H9 (cell line): ENCODE results near the gene CRB3. TPM values are rescaled to one million over a fixed set of nuclear protein-coding genes. Genes with fewer than 3 reads are reported as not detected.

Experiments
- DNase-seq: peaks from one replicate; pipeline ENCODE4 v3.0.0-alpha.2; 2017
- H2AFZ ChIP-seq: one replicate; pipeline ENCODE4 v1.6.1; 2013; ENCODE audit warnings: mild to moderate bottlenecking, low read length, control low read depth, moderate library complexity
- H2AK5ac ChIP-seq: 2 replicates; pipeline ENCODE4 v1.6.1; 2013; ENCODE audit warnings: low read length, control low read depth, mixed read lengths; ENCODE audit not compliant: insufficient read length
- H2BK120ac ChIP-seq: one replicate; pipeline ENCODE4 v1.6.1; 2013; ENCODE audit warnings: low read depth, mild to moderate bottlenecking, low read length, control low read depth, inconsistent platforms; ENCODE audit not compliant: poor library complexity, severe bottlenecking
- H2BK12ac ChIP-seq: 2 replicates; pipeline ENCODE4 v1.6.1; 2013; ENCODE audit warnings: low read length, control low read depth, mixed read lengths, low read depth; ENCODE audit not compliant: insufficient read length
- H2BK15ac ChIP-seq: 2 replicates; pipeline ENCODE4 v1.6.1; 2013; ENCODE audit warnings: low read depth, low read length, control low read depth
- H2BK20ac ChIP-seq: one replicate; pipeline ENCODE4 v1.6.1; 2013; ENCODE audit warnings: low read depth, mild to moderate bottlenecking, low read length, control low read depth, inconsistent platforms; ENCODE audit not compliant: poor library complexity, severe bottlenecking
- H2BK5ac ChIP-seq: 2 replicates; pipeline ENCODE4 v1.6.1; 2013; ENCODE audit warnings: low read length, control low read depth, mixed read lengths; ENCODE audit not compliant: insufficient read length
- H3K14ac ChIP-seq: 2 replicates; pipeline ENCODE4 v1.6.1; 2013; ENCODE audit warnings: low read length, control low read depth; ENCODE audit not compliant: insufficient read depth
- H3K18ac ChIP-seq: 2 replicates; pipeline ENCODE4 v1.6.1; 2013; ENCODE audit warnings: low read depth, mild to moderate bottlenecking, mixed read lengths, low read length, control low read depth; ENCODE audit not compliant: insufficient read length
- H3K23ac ChIP-seq: 2 replicates; pipeline ENCODE4 v1.6.1; 2013; ENCODE audit warnings: low read length, control low read depth, mixed read lengths, low read depth; ENCODE audit not compliant: insufficient read length
- H3K23me2 ChIP-seq: 2 replicates; pipeline ENCODE4 v1.6.1; 2013; ENCODE audit warnings: low read depth, mild to moderate bottlenecking, mixed read lengths, low read length, control low read depth; ENCODE audit not compliant: insufficient read length, poor library complexity, severe bottlenecking
- H3K27ac ChIP-seq: 2 replicates; pipeline ENCODE4 v1.5.1; 2013; ENCODE audit warnings: low read length, control low read depth, mixed read lengths, low read depth; ENCODE audit not compliant: insufficient read length
- H3K27me3 ChIP-seq: 2 replicates; pipeline ENCODE4 v1.6.1; 2013; ENCODE audit warnings: low read length, control low read depth, inconsistent platforms; ENCODE audit not compliant: insufficient read depth
- H3K4ac ChIP-seq: 2 replicates; pipeline ENCODE4 v1.6.1; 2013; ENCODE audit warnings: low read depth, mild to moderate bottlenecking, control low read depth, inconsistent platforms, low read length, moderate library complexity
- H3K4me1 ChIP-seq: 2 replicates; pipeline ENCODE4 v1.6.1; 2013; ENCODE audit warnings: low read length, control low read depth, inconsistent platforms; ENCODE audit not compliant: insufficient read depth
- H3K4me2 ChIP-seq: 2 replicates; pipeline ENCODE4 v1.6.1; 2013; ENCODE audit warnings: low read length, control low read depth, mixed read lengths; ENCODE audit not compliant: insufficient read length, insufficient read depth
- H3K56ac ChIP-seq: 2 replicates; pipeline ENCODE4 v1.6.1; 2013; ENCODE audit warnings: low read depth, mild to moderate bottlenecking, mixed read lengths, low read length, control low read depth; ENCODE audit not compliant: insufficient read length
- H3K79me1 ChIP-seq: 2 replicates; pipeline ENCODE4 v1.6.1; 2013; ENCODE audit warnings: low read depth, mild to moderate bottlenecking, moderate library complexity, low read length, control low read depth, inconsistent platforms; ENCODE audit not compliant: insufficient read depth, poor library complexity, severe bottlenecking
- H3K79me2 ChIP-seq: 2 replicates; pipeline ENCODE4 v1.6.1; 2013; ENCODE audit warnings: low read length, control low read depth, inconsistent platforms; ENCODE audit not compliant: insufficient read depth
- H3K9ac ChIP-seq: 2 replicates; pipeline ENCODE4 v1.6.1; 2013; ENCODE audit warnings: low read length, control low read depth, mixed read lengths; ENCODE audit not compliant: insufficient read length; ENCODE audit errors: extremely low read depth
- H3K9me3 ChIP-seq: one replicate; pipeline ENCODE4 v1.6.1; 2013; ENCODE audit warnings: low read depth, low read length, inconsistent platforms; ENCODE audit not compliant: control insufficient read depth
- H3T11ph ChIP-seq: one replicate; pipeline ENCODE4 v1.6.1; 2013; ENCODE audit warnings: mild to moderate bottlenecking, low read length, control low read depth, inconsistent platforms
- H4K20me1 ChIP-seq: one replicate; pipeline ENCODE4 v1.6.1; 2013; ENCODE audit not compliant: control insufficient read depth, insufficient read length, insufficient read depth
- H4K5ac ChIP-seq: 2 replicates; pipeline ENCODE4 v1.6.1; 2013; ENCODE audit warnings: low read depth, mild to moderate bottlenecking, mixed read lengths, low read length, control low read depth; ENCODE audit not compliant: insufficient read length
- H4K8ac ChIP-seq: replicated peaks from 2 replicates; pipeline ENCODE4 v1.6.1; 2013; ENCODE audit warnings: low read length, control low read depth, mixed read lengths, low read depth; ENCODE audit not compliant: insufficient read length
- H4K91ac ChIP-seq: 2 replicates; pipeline ENCODE4 v1.6.1; 2013; ENCODE audit warnings: low read depth, mild to moderate bottlenecking, moderate library complexity, mixed read lengths, low read length, control low read depth; ENCODE audit not compliant: insufficient read length
- H3K27ac Mint-ChIP-seq, 3 experiments: 2 replicates in 2 of 3; 3 replicates in 1 of 3; pipeline ENCODE4 v1.8.0; 2020 to 2021; ENCODE audit warnings: mixed read lengths in 3 of 3, mild to moderate bottlenecking in 1 of 3, moderate library complexity in 1 of 3
- H3K27me3 Mint-ChIP-seq: 2 replicates; pipeline ENCODE4 v1.8.0; 2021; ENCODE audit warnings: low read depth, mild to moderate bottlenecking, moderate library complexity, mixed read lengths
- H3K36me3 Mint-ChIP-seq, 3 experiments: 2 replicates in 2 of 3; 3 replicates in 1 of 3; pipeline ENCODE4 v1.8.0; 2020 to 2021; ENCODE audit warnings: low read depth in 3 of 3, mixed read lengths in 3 of 3; ENCODE audit not compliant: insufficient read depth in 1 of 3
- H3K4me1 Mint-ChIP-seq, 2 experiments: 2 replicates each; pipeline ENCODE4 v1.8.0; 2020; ENCODE audit warnings: mixed read lengths in 2 of 2
- H3K4me3 Mint-ChIP-seq, 2 experiments: 2 replicates in 1 of 2; 3 replicates in 1 of 2; pipeline ENCODE4 v1.8.0; 2020 to 2021; ENCODE audit warnings: mild to moderate bottlenecking in 2 of 2, mixed read lengths in 2 of 2, moderate library complexity in 1 of 2
- H3K9me3 Mint-ChIP-seq, 2 experiments: 2 replicates in 1 of 2; 3 replicates in 1 of 2; pipeline ENCODE4 v1.8.0; 2020; ENCODE audit warnings: mild to moderate bottlenecking in 2 of 2, mixed read lengths in 2 of 2, moderate library complexity in 1 of 2
- CTCF ChIP-seq: fragments of 200-600 bp; sonication (generic); conservative IDR thresholded peaks from 3 replicates; pipeline ENCODE4 v1.8.0; 2021; ENCODE audit warnings: antibody characterized with exemption, mild to moderate bottlenecking
- WGBS: extraction: QIAGEN DNeasy Blood & Tissue Kit; methylation state at CpG from one replicate; pipeline ENCODE4 v1.1.7; 2013; ENCODE audit warnings: missing lambda C conversion rate, low lambda C conversion rate, mixed read lengths; ENCODE audit not compliant: insufficient read length; ENCODE audit errors: extremely low coverage; 5-methylcytosine and 5-hydroxymethylcytosine counted together
- total RNA-seq: library from RNA; stranded (reverse); gene quantifications from 2 replicates; pipeline ENCODE4 v1.2.1, GENCODE V29; 2021

The CRB3 gene
- total RNA-seq, 1 experiment from 2014 or later, result 32.1 TPM

GRCh38 chr19:6473647-6474046 is 9.6 kb downstream of the CRB3 start:
- Histone ChIP-seq H3K27ac (no peak overlapping the region), H2AK5ac (no peak overlapping the region), H2AFZ (no peak overlapping the region), H3K4ac (no peak overlapping the region), H2BK20ac (no peak overlapping the region), H3K23ac (no peak overlapping the region), H3K9ac (no peak overlapping the region), H3T11ph (no peak overlapping the region), H3K27me3 (no peaks in the 10 kb centered on the region; the same call in 1 of the 2 replicates), H3K4me1 (no peaks in the 10 kb centered on the region), H3K18ac (no peak overlapping the region), H3K56ac (no peak overlapping the region), H3K9me3 (no peaks in the 10 kb centered on the region), H3K79me1 (no peaks in the 10 kb centered on the region), H2BK5ac (no peak overlapping the region), H3K79me2 (no peaks in the 10 kb centered on the region), H4K20me1 (no peaks in the 10 kb centered on the region), H2BK120ac (no peak overlapping the region), H4K5ac (no peak overlapping the region), H2BK15ac (no peak overlapping the region), H2BK12ac (no peak overlapping the region), H3K14ac (no peak overlapping the region), H3K23me2 (peaks cover 13% of the 10 kb centered on the region), H4K8ac (no peak overlapping the region), H3K4me2 (no peak overlapping the region), H4K91ac (no peak overlapping the region)
- peaks cover 9 to 16% of the 10 kb centered on the region in 2 experiments for H3K4me1 Mint-ChIP-seq
- peak overlapping the region in 1 of 2 experiments; percentile 22; a peak in 1 of 5 replicates for H3K4me3 Mint-ChIP-seq
- H3K9me3 Mint-ChIP-seq, result no peaks in the 10 kb centered on the region
- DNase-seq, result no peak
- WGBS, result no CpG with 5 or more reads among the region's 9 CpGs
- peaks cover 17% of the 10 kb centered on the region for H3K27me3 Mint-ChIP-seq
- TF ChIP-seq CTCF, result no peak
- H3K36me3 Mint-ChIP-seq, result peaks cover 0 to 3% (median 0%) of the 10 kb centered on the region in 3 experiments; a peak in 3 of 7 replicates
- no peak overlapping the region for H3K27ac Mint-ChIP-seq
